Amygdala (tissue), 56 donors: ENCODE data around the gene SPTBN5.

Source experiments
- DNase-seq, 56 donors: peaks; one replicate each; lab custom pipeline; 2025; lab: John Stamatoyannopoulos, UW

Gene SPTBN5

DNA sequence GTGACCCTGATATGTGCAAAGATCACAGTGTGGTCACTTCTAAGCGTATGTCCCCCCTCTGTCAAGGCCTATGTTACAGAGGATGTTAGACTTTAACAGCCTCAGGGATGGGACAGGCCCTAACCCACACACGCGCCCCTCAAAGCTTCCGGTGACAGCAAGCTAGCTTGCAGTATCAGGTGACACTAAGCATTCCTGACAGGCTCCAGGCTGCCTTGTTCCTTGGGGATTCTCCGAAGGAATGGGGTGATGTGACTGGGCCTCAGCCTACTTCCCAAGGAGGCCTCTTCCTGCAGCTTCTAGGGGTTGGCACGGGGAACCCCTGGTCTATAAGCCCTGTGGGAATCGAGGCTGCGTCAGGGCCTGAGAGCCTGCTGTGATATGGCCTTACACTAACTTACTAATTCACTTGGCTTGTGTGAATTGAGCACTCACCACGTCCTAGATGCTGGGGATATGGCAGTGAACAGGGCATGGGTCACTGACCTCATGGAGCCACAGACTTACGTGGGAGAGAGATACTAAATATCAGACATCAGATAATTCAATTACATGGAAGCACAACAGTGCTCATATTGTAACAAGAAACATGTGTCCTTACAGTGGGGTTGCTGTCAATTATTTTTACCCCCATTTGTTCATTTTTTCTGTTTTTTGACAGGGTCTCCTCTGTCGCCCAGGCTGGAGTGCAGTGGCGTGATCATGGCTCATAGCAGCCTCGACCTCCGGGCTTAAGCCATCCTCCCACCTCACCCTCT is 11.4 kb upstream of the SPTBN5 start:
- DNase-seq, result no peak

- DNase-seq, result peak in 44 of 56 donors; percentile 7 to 80 (median 43)
These were observed 10.7 kb upstream of the SPTBN5 start for GRCh38 chr15:41904541-41905005.

- no peak for DNase-seq
These were observed 9.9 kb upstream of the SPTBN5 start for GRCh38 chr15:41903782-41904181.

GRCh38 chr15:41901431-41901830 is 7.6 kb upstream of the SPTBN5 start:
- no peak for DNase-seq

DNA sequence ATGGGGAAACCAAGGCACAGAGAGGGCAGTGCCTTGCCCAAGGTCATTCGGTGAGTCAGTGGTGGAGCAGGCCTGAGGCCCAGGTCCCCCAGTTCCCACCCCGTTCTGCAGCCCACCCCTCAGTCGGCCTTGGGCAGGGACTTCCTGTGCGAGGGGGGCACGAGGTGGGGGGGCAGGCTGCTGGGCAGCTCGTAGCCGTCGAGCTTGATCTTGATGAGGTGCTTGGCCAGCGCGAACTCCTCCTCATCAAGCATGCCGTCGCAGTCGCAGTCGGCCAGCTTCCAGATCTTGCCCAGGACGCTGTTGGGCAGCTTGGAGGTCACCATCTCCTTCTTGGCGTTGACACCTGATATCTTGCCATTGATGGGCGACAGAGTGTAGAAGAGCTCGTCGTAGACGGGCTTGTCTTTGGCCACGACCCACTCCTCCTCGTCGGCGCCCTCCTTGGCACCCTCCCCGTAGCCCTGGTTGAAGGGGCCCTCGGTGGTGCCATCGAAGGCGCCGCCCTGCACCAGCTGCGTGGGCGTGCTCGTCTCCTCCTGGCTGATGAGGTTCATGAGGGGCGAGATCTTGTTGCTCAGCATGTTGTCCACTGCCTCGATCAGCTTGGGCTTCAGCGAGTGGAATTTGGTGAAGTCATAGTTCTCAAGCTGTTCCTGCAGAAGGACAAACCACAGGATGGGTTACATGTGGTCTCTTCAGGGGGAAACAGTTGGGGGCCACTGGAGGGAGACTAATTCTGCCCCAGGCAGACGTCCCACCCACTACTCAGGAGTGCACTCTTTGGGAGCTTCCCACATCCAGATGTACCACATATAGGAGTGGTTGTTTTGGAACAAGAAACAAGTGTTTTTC is 6.9 kb upstream of the SPTBN5 start:
- DNase-seq, result no peak

DNA sequence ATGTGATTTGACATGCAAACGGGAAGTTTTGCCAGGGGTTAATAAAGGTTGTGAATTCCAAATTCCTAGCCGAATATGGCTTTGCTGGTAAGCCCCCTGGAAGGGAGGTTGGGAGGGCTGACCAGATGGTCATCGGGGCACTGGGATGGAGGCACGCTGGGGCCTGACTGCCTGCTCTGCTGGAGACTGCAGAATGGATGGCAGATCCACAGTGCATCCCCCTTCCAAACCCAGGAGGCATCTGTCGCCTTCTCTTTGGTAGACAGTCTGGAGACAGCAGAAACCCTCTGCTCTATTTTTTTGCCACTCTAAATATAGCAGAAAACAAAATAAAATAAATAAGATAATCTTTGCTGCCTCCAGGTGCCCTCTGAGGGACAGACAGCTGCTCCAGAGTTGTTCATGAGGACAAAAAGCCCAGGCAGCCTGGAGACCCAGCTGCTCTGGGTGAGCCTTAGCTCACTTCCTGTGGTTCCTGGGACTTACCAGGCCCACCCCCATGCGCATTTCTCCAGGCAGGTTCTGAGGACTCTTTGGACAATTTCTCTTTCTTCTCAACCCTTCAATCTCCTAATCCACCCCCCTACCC is 6.1 kb upstream of the SPTBN5 start:
- DNase-seq, result no peak

- DNase-seq, result no peak
These were observed 3.5 kb upstream of the SPTBN5 start for GRCh38 chr15:41897363-41897799.

DNA sequence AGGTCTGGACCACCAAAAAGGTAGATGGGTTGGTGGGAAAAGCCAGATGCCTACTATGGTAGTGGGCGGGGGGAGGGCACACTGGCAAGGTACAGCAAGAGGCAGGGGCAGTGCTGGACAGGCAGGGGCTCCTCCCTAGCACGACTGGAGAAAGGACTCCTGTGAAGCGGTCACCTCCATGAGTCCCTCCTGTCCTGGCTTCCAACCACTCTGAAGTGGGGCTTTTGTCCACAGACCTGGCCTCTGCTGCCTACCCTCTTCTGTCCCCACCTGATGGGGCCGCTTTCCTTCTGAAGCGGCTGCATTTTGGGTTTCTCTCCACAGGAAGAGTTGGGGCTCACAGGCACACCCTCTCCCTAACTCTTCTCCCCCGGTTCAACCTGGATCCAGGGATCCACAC is 2.7 kb upstream of the SPTBN5 start:
- DNase-seq, result no peak

- no peak for DNase-seq
These were observed 2.1 kb upstream of the SPTBN5 start for GRCh38 chr15:41895957-41896356.

- DNase-seq, result no peak
These were observed 1.6 kb upstream of the SPTBN5 start for GRCh38 chr15:41895491-41895890.

GRCh38 chr15:41894791-41895463 is 1.1 kb upstream of the SPTBN5 start:
- DNase-seq, result peak in 9 of 56 donors; percentile 14 to 42 (median 21)

DNA sequence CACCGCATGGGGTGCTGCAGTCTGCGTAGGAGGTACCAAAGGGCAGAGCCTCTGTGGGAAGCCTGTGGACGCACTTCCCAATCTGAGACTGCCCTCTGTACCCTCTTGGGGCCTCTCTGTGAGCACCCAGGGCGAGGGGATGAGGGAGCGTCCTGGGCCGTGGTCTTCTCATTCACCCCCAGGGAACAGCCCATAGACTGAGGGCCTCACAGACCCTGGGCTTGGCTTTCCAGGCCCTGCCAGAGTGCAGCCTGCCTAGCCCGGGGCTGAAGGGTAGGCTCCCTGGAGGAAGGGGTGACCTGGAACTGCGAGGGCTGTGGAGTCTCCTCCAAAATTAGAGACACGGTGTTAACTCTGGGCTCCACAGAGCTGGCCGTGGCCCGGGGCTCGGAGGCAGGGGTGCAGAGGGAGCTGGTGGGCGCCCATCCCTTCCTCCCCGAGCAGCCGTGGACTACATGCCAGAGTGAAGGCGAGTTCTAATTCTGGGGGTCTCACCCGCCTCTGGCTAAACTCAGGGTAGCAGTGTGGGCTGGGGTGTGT is 468 bp upstream of the SPTBN5 start:
- DNase-seq, result no peak

GRCh38 chr15:41892621-41893421 is 1.0 kb downstream of the SPTBN5 start:
- no peak for DNase-seq

GRCh38 chr15:41891946-41892345 is 1.9 kb downstream of the SPTBN5 start:
- no peak for DNase-seq

- DNase-seq, result no peak
These were observed 2.6 kb downstream of the SPTBN5 start for GRCh38 chr15:41891226-41891625.

GRCh38 chr15:41890050-41890690 is 3.7 kb downstream of the SPTBN5 start:
- no peak for DNase-seq

DNA sequence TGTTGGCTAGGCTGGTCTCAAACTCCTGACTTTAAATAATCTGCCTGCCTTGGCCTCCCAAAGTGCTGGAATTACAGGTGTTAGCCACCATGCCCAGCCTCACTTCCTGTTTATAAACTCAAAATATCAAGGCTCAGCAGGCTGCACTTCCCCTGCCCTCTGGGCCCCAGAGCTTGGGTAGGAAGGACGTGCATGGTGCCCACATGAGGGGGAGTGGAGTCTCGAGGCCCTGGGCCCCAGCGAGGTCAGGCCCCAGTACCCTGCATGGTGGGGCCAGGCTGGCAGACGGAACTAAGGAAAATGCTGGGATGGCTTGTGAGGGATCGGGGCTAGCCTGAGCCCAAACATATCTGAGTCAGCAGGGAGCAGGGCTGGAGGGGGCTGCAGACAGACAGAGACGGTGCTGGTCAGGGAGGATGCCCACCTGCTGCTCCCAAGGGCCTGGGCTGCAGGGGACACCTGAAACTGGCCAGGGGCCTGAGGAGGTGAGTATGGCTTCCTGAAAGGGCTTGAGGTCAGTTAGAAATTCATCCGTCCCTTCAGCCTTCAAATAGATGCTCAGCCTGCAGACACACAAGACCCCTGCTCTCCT is 5.1 kb downstream of the SPTBN5 start:
- DNase-seq, result no peak

DNA sequence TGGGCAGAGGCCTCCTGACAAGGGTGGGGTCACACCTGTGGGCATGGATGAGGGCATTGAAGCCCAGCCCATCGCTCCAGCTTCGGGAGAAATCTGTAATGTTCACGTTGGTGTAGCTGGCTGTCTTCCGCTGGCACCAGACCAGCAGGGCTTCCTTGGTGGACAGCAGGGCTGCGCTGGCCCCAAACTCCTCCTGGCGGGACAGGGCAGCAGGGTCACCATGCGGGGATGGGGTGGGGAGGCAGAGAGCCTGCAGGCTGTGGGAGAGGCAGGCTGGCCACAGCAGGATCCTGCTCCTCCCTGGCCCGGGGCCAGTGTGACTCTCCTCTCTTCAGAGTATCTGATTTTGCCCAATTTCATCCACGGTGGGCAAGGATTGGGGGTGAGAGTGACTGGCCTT is 6.0 kb downstream of the SPTBN5 start:
- no peak for DNase-seq

- no peak for DNase-seq
These were observed 6.7 kb downstream of the SPTBN5 start for GRCh38 chr15:41887161-41887560.
